ENCODE data around the gene ZNF362.

GRCh38 chr1:33273406-33273805 is 17.1 kb downstream of the ZNF362 start:
- no peak for TF ChIP-seq CTCF (IDR thresholded peaks at IDR 0.05; ENCODE audit: poor library complexity)
- TF ChIP-seq EZH2 (IDR thresholded peaks at IDR 0.05; ENCODE audit: borderline replicate concordance) = no peak

Data from hepatocyte (in vitro differentiated cells).